Activated CD4-positive, CD25-positive, alpha-beta regulatory T cell treated with anti-CD3 and anti-CD28 coated beads, Interleukin-2, amount 50 U/mL, for 24 hours (primary cell): ENCODE measurements around the gene ZBED3.

ENCODE experiments used
- ATAC-seq, 2 donors: fragments of 150-1000 bp; cut with Tn5 transposase; one replicate each; pipeline ENCODE4 v1.10.0; 2021; ENCODE audit warnings: mild to moderate bottlenecking in 1 of 2, moderate library complexity in 1 of 2

The ZBED3 gene

GRCh38 chr5:77076961-77077828, 9.9 kb downstream of the ZBED3 start:
- peak; percentile 74 to 78 for ATAC-seq

GRCh38 chr5:77074745-77075144, 12.3 kb downstream of the ZBED3 start:
- no peak for ATAC-seq

GRCh38 chr5:77073667-77074066, 13.4 kb downstream of the ZBED3 start:
- no peak for ATAC-seq

- ATAC-seq, result no peak
These were observed 20.2 kb downstream of the ZBED3 start for GRCh38 chr5:77066823-77067442.

- no peak for ATAC-seq
These were observed 20.9 kb downstream of the ZBED3 start for GRCh38 chr5:77066184-77066583.

- ATAC-seq, result no peak
These were observed 21.8 kb downstream of the ZBED3 start for GRCh38 chr5:77065256-77065655.

- ATAC-seq, result no peak
These were observed 23.0 kb downstream of the ZBED3 start for GRCh38 chr5:77064040-77064439.

- ATAC-seq, result peak in 1 of 2 donors; percentile 48
These were observed 40.5 kb downstream of the ZBED3 start for GRCh38 chr5:77046416-77047073.

GRCh38 chr5:77035950-77036349, 51.1 kb downstream of the ZBED3 start:
- ATAC-seq, result no peak

GRCh38 chr5:77033338-77033737, 53.7 kb downstream of the ZBED3 start:
- ATAC-seq, result no peak

- no peak for ATAC-seq
These were observed 54.5 kb downstream of the ZBED3 start for GRCh38 chr5:77032635-77033034.

GRCh38 chr5:77031891-77032290, 55.2 kb downstream of the ZBED3 start:
- no peak for ATAC-seq

GRCh38 chr5:77030097-77031071, 56.7 kb downstream of the ZBED3 start, which contains the start of gene AGGF1:
TSS of gene AGGF1 (plus strand) at chr5:77030404. CDS start at chr5:77030767, 363 bp downstream.
- peak; percentile 100 for ATAC-seq

- ATAC-seq, result no peak
These were observed 57.7 kb downstream of the ZBED3 start for GRCh38 chr5:77029376-77029885.

- no peak for ATAC-seq
These were observed 58.3 kb downstream of the ZBED3 start for GRCh38 chr5:77028631-77029375.

- ATAC-seq, result no peak
These were observed 62.6 kb downstream of the ZBED3 start for GRCh38 chr5:77024490-77024889.

- ATAC-seq, result no peak
These were observed 64.3 kb downstream of the ZBED3 start for GRCh38 chr5:77022511-77023417.
